Panc1 (cell line): ENCODE measurements around the gene PPP2R3B. TPM values are rescaled to one million over a fixed set of nuclear protein-coding genes. Genes with fewer than 3 reads are reported as not detected.

ENCODE experiments used
- ATAC-seq: fragments of 200-7000 bp; cut with Tn5 transposase; 2 replicates; pipeline ENCODE4 v1.9.1; 2020; ENCODE audit warnings: mild to moderate bottlenecking, moderate library complexity
- BruUV-seq: library from RNA; stranded (reverse); fragments of 400-500 nt; replicated peaks from 2 replicates; lab custom pipeline; 2021; lab: Mats Ljungman, UMichigan
- CTCF ChIA-PET: fragments of 300-600 bp; sonication (Branson Sonifier 250); formaldehyde crosslinking; loops from one replicate; lab custom pipeline; 2022; ENCODE audit warnings: antibody characterized with exemption; lab: Charles Lee
- POLR2A ChIA-PET: fragments of 300-600 bp; sonication (Branson Sonifier 250); formaldehyde crosslinking; loops from one replicate; lab custom pipeline; 2022; ENCODE audit warnings: antibody characterized with exemption; lab: Charles Lee
- DNase-seq: peaks from one replicate; pipeline ENCODE4 v3.0.0-alpha.2; 2010; ENCODE audit warnings: low read depth, low spot score
- H3K27ac ChIP-seq: 2 replicates; pipeline ENCODE4 v1.5.1; 2011; ENCODE audit warnings: mild to moderate bottlenecking, low read length, inconsistent platforms
- H3K27me3 ChIP-seq: fragments of 200-500 bp; sonication (Bioruptor generic); 2 replicates; pipeline ENCODE4 v1.6.0; 2014; ENCODE audit warnings: low read length, inconsistent platforms; ENCODE audit not compliant: control insufficient read depth, insufficient read depth
- H3K36me3 ChIP-seq: fragments of 200-500 bp; sonication (Bioruptor generic); 2 replicates; pipeline ENCODE4 v1.5.1; 2014; ENCODE audit warnings: inconsistent platforms, mild to moderate bottlenecking, low read length, moderate library complexity; ENCODE audit not compliant: control insufficient read depth, insufficient read depth
- H3K4me1 ChIP-seq: 2 replicates; pipeline ENCODE4 v1.5.1; 2011; ENCODE audit warnings: inconsistent platforms, mild to moderate bottlenecking, low read length, moderate library complexity; ENCODE audit not compliant: control insufficient read depth, insufficient read depth
- H3K4me3 ChIP-seq, 2 experiments: 2 replicates each; pipeline ENCODE4 v1.5.1; 2011 to 2012; ENCODE audit warnings: low read depth in 2 of 2, low read length in 2 of 2, mild to moderate bottlenecking in 2 of 2, inconsistent platforms in 1 of 2, moderate library complexity in 1 of 2
- H3K9me3 ChIP-seq: fragments of 200-500 bp; sonication (Bioruptor generic); 2 replicates; pipeline ENCODE4 v1.5.1; 2014; ENCODE audit warnings: low read depth, mild to moderate bottlenecking, inconsistent platforms, low read length, moderate library complexity; ENCODE audit not compliant: control insufficient read depth, insufficient read depth
- POLR2AphosphoS5 ChIP-seq: IDR thresholded peaks from 2 replicates; pipeline ENCODE4 v1.6.1; 2012; ENCODE audit warnings: mild to moderate bottlenecking, low read depth, low read length, moderate library complexity
- SIN3A ChIP-seq: IDR thresholded peaks from 2 replicates; pipeline ENCODE4 v1.6.1; 2012; ENCODE audit warnings: low read depth, mild to moderate bottlenecking, low read length, moderate library complexity, borderline replicate concordance; ENCODE audit not compliant: insufficient read depth
- TCF7L2 ChIP-seq: IDR thresholded peaks from 2 replicates; pipeline ENCODE4 v1.6.1; 2011; ENCODE audit warnings: mild to moderate bottlenecking, low read depth, low read length, inconsistent platforms
- in situ Hi-C: cut with HindIII; loops from 2 replicates; pipeline ENCODE4 v1.10.0; 2016; ENCODE audit warnings: low sequenced_read_pairs, low pct_unique_long_range_greater_than_20kb
- intact Hi-C: fragments of 100-400 bp; cut with micrococcal nuclease; formaldehyde crosslinking; loops from one replicate; pipeline ENCODE4 v1.10.0; 2022; ENCODE audit not compliant: unreplicated experiment
- total RNA-seq: library from RNA; stranded (reverse); gene quantifications from one replicate; pipeline ENCODE4 v1.2.1, GENCODE V29; 2021; ENCODE audit not compliant: unreplicated experiment
- TF ChIP-seq, protein P1 (sequence below): fragments of 450-650 bp; IDR thresholded peaks from 2 replicates; pipeline ENCODE4 v1.5.1; 2017; ENCODE audit warnings: mild to moderate bottlenecking
- TF ChIP-seq, protein P2 (sequence below), 2 experiments: IDR thresholded peaks; 2 replicates each; pipeline ENCODE4 v1.6.1; 2011 to 2012; ENCODE audit warnings: low read depth in 2 of 2, control low read depth in 1 of 2, low read length in 1 of 2, mild to moderate bottlenecking in 1 of 2, moderate library complexity in 1 of 2; ENCODE audit not compliant: insufficient read depth in 1 of 2

The PPP2R3B gene
- total RNA-seq, 1 experiment from 2014 or later = 19.2 TPM

GRCh38 chrX:355329-356050 lies 31.2 kb downstream of the PPP2R3B start:
- intact Hi-C loops = no loop called here
- CTCF ChIA-PET = no interaction called here

DNA sequence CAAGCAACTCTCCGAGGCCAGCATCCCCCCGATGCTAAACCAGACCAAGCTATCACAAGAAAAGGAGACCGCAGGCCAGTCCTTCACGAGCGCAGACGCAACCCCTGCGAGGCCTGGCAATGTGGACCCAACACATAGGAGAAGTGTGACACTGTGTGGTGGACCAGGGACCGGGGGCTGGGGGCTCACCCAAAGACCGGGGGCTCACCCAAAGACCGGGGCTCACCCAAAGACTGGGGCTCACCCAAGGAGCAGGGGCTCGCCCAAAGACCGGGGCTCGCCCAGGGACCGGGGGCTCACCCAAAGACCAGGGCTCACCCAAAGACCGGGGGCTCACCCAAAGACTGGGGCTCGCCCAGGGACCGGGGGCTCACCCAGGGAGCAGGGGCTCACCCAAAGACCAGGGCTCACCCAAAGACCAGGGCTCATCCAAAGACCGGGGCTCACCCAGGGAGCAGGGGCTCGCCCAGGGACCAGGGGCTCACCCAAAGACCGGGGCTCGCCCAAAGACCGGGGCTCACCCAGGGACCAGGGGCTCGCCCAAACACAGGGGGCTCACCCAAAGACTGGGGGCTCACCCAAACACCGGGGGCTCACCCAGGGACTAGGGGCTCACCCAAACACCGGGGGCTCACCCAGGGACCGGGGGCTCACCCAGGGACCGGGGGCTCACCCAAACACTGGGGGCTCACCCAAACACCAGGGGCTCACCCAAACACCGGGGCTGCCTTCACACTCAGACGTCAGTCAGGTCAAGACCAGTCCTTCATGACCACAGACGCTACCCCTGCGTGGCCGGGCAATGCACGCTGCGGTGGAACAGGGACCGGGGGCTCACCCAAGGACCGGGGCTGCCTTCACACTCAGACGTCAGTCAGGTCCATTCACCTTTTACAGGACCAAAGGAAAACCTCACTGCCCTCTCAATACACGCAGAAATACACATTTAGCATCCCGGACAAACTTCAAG lies 32.9 kb downstream of the PPP2R3B start:
- TF ChIP-seq TCF7L2 (no peak), POLR2AphosphoS5 (no peak), SIN3A (no peak)
- TF ChIP-seq, protein P1, sequence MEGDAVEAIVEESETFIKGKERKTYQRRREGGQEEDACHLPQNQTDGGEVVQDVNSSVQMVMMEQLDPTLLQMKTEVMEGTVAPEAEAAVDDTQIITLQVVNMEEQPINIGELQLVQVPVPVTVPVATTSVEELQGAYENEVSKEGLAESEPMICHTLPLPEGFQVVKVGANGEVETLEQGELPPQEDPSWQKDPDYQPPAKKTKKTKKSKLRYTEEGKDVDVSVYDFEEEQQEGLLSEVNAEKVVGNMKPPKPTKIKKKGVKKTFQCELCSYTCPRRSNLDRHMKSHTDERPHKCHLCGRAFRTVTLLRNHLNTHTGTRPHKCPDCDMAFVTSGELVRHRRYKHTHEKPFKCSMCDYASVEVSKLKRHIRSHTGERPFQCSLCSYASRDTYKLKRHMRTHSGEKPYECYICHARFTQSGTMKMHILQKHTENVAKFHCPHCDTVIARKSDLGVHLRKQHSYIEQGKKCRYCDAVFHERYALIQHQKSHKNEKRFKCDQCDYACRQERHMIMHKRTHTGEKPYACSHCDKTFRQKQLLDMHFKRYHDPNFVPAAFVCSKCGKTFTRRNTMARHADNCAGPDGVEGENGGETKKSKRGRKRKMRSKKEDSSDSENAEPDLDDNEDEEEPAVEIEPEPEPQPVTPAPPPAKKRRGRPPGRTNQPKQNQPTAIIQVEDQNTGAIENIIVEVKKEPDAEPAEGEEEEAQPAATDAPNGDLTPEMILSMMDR = no peak
- TF ChIP-seq, protein P2, sequence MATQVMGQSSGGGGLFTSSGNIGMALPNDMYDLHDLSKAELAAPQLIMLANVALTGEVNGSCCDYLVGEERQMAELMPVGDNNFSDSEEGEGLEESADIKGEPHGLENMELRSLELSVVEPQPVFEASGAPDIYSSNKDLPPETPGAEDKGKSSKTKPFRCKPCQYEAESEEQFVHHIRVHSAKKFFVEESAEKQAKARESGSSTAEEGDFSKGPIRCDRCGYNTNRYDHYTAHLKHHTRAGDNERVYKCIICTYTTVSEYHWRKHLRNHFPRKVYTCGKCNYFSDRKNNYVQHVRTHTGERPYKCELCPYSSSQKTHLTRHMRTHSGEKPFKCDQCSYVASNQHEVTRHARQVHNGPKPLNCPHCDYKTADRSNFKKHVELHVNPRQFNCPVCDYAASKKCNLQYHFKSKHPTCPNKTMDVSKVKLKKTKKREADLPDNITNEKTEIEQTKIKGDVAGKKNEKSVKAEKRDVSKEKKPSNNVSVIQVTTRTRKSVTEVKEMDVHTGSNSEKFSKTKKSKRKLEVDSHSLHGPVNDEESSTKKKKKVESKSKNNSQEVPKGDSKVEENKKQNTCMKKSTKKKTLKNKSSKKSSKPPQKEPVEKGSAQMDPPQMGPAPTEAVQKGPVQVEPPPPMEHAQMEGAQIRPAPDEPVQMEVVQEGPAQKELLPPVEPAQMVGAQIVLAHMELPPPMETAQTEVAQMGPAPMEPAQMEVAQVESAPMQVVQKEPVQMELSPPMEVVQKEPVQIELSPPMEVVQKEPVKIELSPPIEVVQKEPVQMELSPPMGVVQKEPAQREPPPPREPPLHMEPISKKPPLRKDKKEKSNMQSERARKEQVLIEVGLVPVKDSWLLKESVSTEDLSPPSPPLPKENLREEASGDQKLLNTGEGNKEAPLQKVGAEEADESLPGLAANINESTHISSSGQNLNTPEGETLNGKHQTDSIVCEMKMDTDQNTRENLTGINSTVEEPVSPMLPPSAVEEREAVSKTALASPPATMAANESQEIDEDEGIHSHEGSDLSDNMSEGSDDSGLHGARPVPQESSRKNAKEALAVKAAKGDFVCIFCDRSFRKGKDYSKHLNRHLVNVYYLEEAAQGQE (IDR thresholded peaks at IDR 0.05; ENCODE audit: insufficient read depth in 1 of 2, low read depth in 2 of 2, low read length in 1 of 2) = no peak
- intact Hi-C loops (no loop called here), in situ Hi-C loops (no loop called here)
- Histone ChIP-seq H3K4me1 (no peaks in the 10 kb centered on the region), H3K9me3 (no peaks in the 10 kb centered on the region), H3K36me3 (no peaks in the 10 kb centered on the region), H3K27me3 (no peaks in the 10 kb centered on the region), H3K4me3 (no peak overlapping the region), H3K27ac (no peak overlapping the region)
- DNase-seq (no peak), ATAC-seq (no peak)
- no TSS peak for BruUV-seq
- ChIA-PET CTCF (no interaction called here), POLR2A (no interaction called here)

More at GRCh38 chrX:355329-356050, 31.2 kb downstream of the PPP2R3B start:
- BruUV-seq = no TSS peak
- Histone ChIP-seq H3K36me3 (no peaks in the 10 kb centered on the region), H3K4me3 (no peak overlapping the region), H3K27ac (no peak overlapping the region), H3K9me3 (no peaks in the 10 kb centered on the region), H3K27me3 (no peaks in the 10 kb centered on the region), H3K4me1 (no peaks in the 10 kb centered on the region)
- POLR2A ChIA-PET = no interaction called here
- no peak for DNase-seq
- no peak for ATAC-seq
- in situ Hi-C loops = no loop called here
- TF ChIP-seq TCF7L2 = no peak
- TF ChIP-seq, protein P2 (IDR thresholded peaks at IDR 0.05; ENCODE audit: insufficient read depth in 1 of 2, low read depth in 2 of 2, low read length in 1 of 2) = no peak
- no peak for TF ChIP-seq POLR2AphosphoS5
- TF ChIP-seq, protein P1 = no peak
- no peak for TF ChIP-seq SIN3A
